SK-N-SH treated with all-trans-retinoic acid at 6 μM for 48 hours (cell line): Measurements from ENCODE around the gene TTLL10.

Experiments
- POU6F1 ChIP-seq: fragments of 250-450 bp; sonication (Bioruptor Pico); IDR thresholded peaks from 2 replicates; pipeline ENCODE4 v1.8.0; 2021; ENCODE audit warnings: low read depth, mild to moderate bottlenecking, moderate library complexity, borderline replicate concordance
- ZNF8 ChIP-seq: fragments of 450-650 bp; formaldehyde crosslinking; IDR thresholded peaks from 2 replicates; pipeline ENCODE4 v1.5.0; 2020; ENCODE audit warnings: mild to moderate bottlenecking, moderate library complexity

Gene TTLL10

GRCh38 chr1:1247341-1247913 lies 73.7 kb downstream of the TTLL10 start (continued):
- TF ChIP-seq ZNF8 (CRISPR knock-in tag) (no peak), POU6F1 (CRISPR knock-in tag) (no peak)
